ENCODE data around the gene COL4A6. TPM values are rescaled to one million over a fixed set of nuclear protein-coding genes. Genes with fewer than 3 reads are reported as not detected.

The COL4A6 gene
- total and polyA plus RNA-seq, 2 of the 8 experiments (the other 6 are each of a cell fraction or from before 2014, with no cell fraction given), result 5.9 to 11.8 TPM

DNA sequence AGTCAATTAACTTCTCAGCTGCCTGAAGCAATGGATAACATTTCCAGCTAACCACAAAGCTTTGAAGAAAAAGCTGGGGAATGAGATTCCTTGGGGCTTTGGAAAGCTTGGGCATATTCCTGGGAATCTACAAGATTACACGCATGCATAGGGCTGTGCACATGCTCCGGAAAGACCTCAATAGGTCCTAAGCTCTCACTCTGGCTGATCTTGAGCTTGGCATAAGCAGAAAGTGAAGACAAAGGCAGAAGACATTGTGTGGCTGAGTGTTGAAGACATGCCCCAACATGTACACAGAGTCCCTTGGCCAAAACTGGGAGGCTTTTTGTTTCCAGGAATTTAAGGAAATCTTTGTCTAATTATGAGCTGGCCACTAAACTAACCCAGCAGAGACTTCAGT lies 315.5 kb downstream of the COL4A6 start:
- Histone ChIP-seq H3K18ac (ENCODE audit: extremely low read depth, low read length) (no peak overlapping the region; the same call in 1 of the 2 replicates), H4K91ac (replicated peaks; ENCODE audit: insufficient read length, low read length) (peak overlapping the region; percentile 40), H2BK5ac (ENCODE audit: low read depth, low read length) (peak overlapping the region; percentile 75; the same call in 1 of the 2 replicates), H3K23ac (ENCODE audit: insufficient read length) (no peak overlapping the region), H3K79me1 (ENCODE audit: low read depth, low read length) (no peaks in the 10 kb centered on the region), H2BK15ac (ENCODE audit: low read length) (no peak overlapping the region), H2BK120ac (replicated peaks; ENCODE audit: low read depth, low read length) (peak overlapping the region; percentile 97), H4K8ac (ENCODE audit: extremely low read depth, insufficient read depth, low read length) (no peak overlapping the region), H3K9ac (replicated peaks in 1 of 4; ENCODE audit: extremely low read depth in 1 of 4, low read depth in 3 of 4, low read length in 3 of 4) (no peak overlapping the region), H3K4me3 (ENCODE audit: extremely low read depth in 1 of 4, insufficient read depth in 2 of 4, low read depth in 3 of 4, low read length in 4 of 4) (no peak overlapping the region), H3K27me3 (replicated peaks in 1 of 4; ENCODE audit: control insufficient read depth in 3 of 4, extremely low read depth in 1 of 4, insufficient read depth in 3 of 4, low read length in 3 of 4) (no peaks in the 10 kb centered on the region), H3K4me2 (ENCODE audit: insufficient read depth in 1 of 2, low read depth in 2 of 2, low read length in 2 of 2) (no peak overlapping the region), H3K36me3 (ENCODE audit: control insufficient read depth in 2 of 4, insufficient read depth in 4 of 4, low read length in 3 of 4) (no peaks in the 10 kb centered on the region), H3K56ac (replicated peaks; ENCODE audit: insufficient read length, low read depth, low read length) (no peak overlapping the region), H3K4ac (replicated peaks; ENCODE audit: insufficient read length, low read depth, low read length) (no peak overlapping the region), H4K5ac (ENCODE audit: insufficient read length, low read depth, low read length) (no peak overlapping the region), H3K14ac (ENCODE audit: insufficient read length) (no peak overlapping the region), H3K27ac (ENCODE audit: low read depth, low read length) (no peak overlapping the region), H3K79me2 (ENCODE audit: control insufficient read depth in 1 of 2, insufficient read depth in 2 of 2, low read length in 2 of 2) (no peaks in the 10 kb centered on the region), H3K9me3 (ENCODE audit: insufficient read depth in 2 of 2, low read depth in 1 of 2, low read length in 1 of 2) (no peaks in the 10 kb centered on the region), H2BK20ac (ENCODE audit: low read length) (no peak overlapping the region), H4K20me1 (replicated peaks in 1 of 2; ENCODE audit: control insufficient read depth in 1 of 2, insufficient read depth in 2 of 2, low read length in 2 of 2) (no peaks in the 10 kb centered on the region), H2BK12ac (ENCODE audit: low read depth, low read length) (0 out of 2 replicates have a peak overlapping the region, but pooled peaks have one; percentile 60), H2AFZ (ENCODE audit: low read length) (no peak overlapping the region), H2AK5ac (ENCODE audit: low read depth, low read length) (no peak overlapping the region), H3K23me2 (ENCODE audit: low read depth, low read length) (no peaks in the 10 kb centered on the region), H3K4me1 (replicated peaks in 1 of 4; ENCODE audit: control insufficient read depth in 3 of 4, insufficient read depth in 4 of 4, low read length in 3 of 4) (peaks cover 0 to 3% (median 0%) of the 10 kb centered on the region in 4 experiments; a peak in 1 of 7 replicates)
- POLR2A ChIA-PET (ENCODE audit: partially characterized antibody), result no interaction called here
- CTCF ChIA-PET (ENCODE audit: partially characterized antibody), result interaction anchor here (1.2 to 2.2 kb wide), 3 partner anchors 9 to 16 kb away, joined by 4 to 7 read pairs (median 6); no protein-coding TSS in a partner anchor
- 81% methylated on average over 2 of the region's 2 CpGs; no CpG with 5 or more reads in 1 of the 2 experiments for whole genome bisulfite sequencing, 2 experiments (ENCODE audit: extremely low coverage in 1 of 2, insufficient coverage in 1 of 2, insufficient read length in 1 of 2, insufficient replicate concordance in 2 of 2, low coverage in 1 of 2, low lambda C conversion rate in 2 of 2, missing lambda C conversion rate in 1 of 2)
- TF ChIP-seq JUN (IDR thresholded peaks at IDR 0.05; ENCODE audit: low read depth, low read length), result no peak
- no peak for TF ChIP-seq TAF1 (IDR thresholded peaks at IDR 0.05; ENCODE audit: low read depth, low read length)
- no peak for TF ChIP-seq KDM1A (IDR thresholded peaks at IDR 0.05; ENCODE audit: borderline replicate concordance, low read length)
- TF ChIP-seq CTBP2 (IDR thresholded peaks at IDR 0.05; ENCODE audit: borderline replicate concordance, insufficient read depth, insufficient read length, low read length), result no peak
- no peak for TF ChIP-seq CREB1 (IDR thresholded peaks at IDR 0.05)
- TF ChIP-seq CBX8 (IDR thresholded peaks at IDR 0.05; ENCODE audit: borderline replicate concordance, low read depth, low read length), result no peak
- TF ChIP-seq EGR1 (IDR thresholded peaks at IDR 0.05; ENCODE audit: borderline replicate concordance, low read depth, low read length), result no peak
- no peak for TF ChIP-seq POU5F1 (IDR thresholded peaks at IDR 0.05; ENCODE audit: low read depth, low read length)
- no peak for TF ChIP-seq HDAC2 (IDR thresholded peaks at IDR 0.05; ENCODE audit: borderline replicate concordance in 1 of 2, low read depth in 2 of 2, low read length in 2 of 2)
- no peak for TF ChIP-seq SP4 (IDR thresholded peaks at IDR 0.05; ENCODE audit: low read length)
- TF ChIP-seq, protein P1, sequence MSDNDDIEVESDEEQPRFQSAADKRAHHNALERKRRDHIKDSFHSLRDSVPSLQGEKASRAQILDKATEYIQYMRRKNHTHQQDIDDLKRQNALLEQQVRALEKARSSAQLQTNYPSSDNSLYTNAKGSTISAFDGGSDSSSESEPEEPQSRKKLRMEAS (IDR thresholded peaks at IDR 0.05), result no peak
- TF ChIP-seq POLR2AphosphoS5 (IDR thresholded peaks at IDR 0.05; ENCODE audit: low read depth, low read length), result no peak
- no peak for TF ChIP-seq RFX5 (IDR thresholded peaks at IDR 0.05; ENCODE audit: borderline replicate concordance, low read depth, low read length)
- no peak for TF ChIP-seq BCL11A (IDR thresholded peaks at IDR 0.05; ENCODE audit: low read depth in 2 of 2, low read length in 2 of 2)
- no peak for TF ChIP-seq TBP (IDR thresholded peaks at IDR 0.05; ENCODE audit: low read depth, low read length)
- DNase-seq (ENCODE audit: low read depth in 1 of 2, low spot score in 2 of 2) (no peak), FAIRE-seq (no peak)

Measured in H1 (cell line).